ENCODE data around the gene MBP. TPM values are rescaled to one million over a fixed set of nuclear protein-coding genes. Genes with fewer than 3 reads are reported as not detected.

The MBP gene
- total and polyA plus RNA-seq, 10 of the 15 experiments (the other 5 are each of a cell fraction or from before 2014, with no cell fraction given), result 12.2 to 67.8 (median 42.1) TPM

GRCh38 chr18:77178559-77178958 is 46.0 kb upstream of the MBP start:
- Histone ChIP-seq H3K36me3 (ENCODE audit: control insufficient read depth in 2 of 2, insufficient read depth in 2 of 2, low read length in 1 of 2) (no peaks in the 10 kb centered on the region), H3K4me1 (ENCODE audit: control insufficient read depth, insufficient read depth, low read length) (no peaks in the 10 kb centered on the region), H3K4me3 (no peak overlapping the region), H3K9me3 (replicated peaks; ENCODE audit: control insufficient read depth, insufficient read depth, low read length) (no peaks in the 10 kb centered on the region), H3K27ac (ENCODE audit: control insufficient read depth, insufficient read depth) (no peak overlapping the region), H4K20me1 (ENCODE audit: control insufficient read depth, insufficient read depth) (no peaks in the 10 kb centered on the region), H3K9ac (ENCODE audit: control insufficient read depth, insufficient read depth, low read length) (no peak overlapping the region), H3K4me2 (ENCODE audit: control insufficient read depth, insufficient read depth) (no peak overlapping the region), H2AFZ (ENCODE audit: control insufficient read depth, low read depth, low read length) (no peak overlapping the region), H3K27me3 (replicated peaks in 1 of 2; ENCODE audit: control insufficient read depth in 2 of 2, insufficient read depth in 2 of 2, low read length in 1 of 2) (no peaks in the 10 kb centered on the region), H3K79me2 (ENCODE audit: control insufficient read depth, insufficient read depth, low read length) (no peaks in the 10 kb centered on the region)
- intact Hi-C loops (cut with micrococcal nuclease; ENCODE audit: unreplicated experiment), result no loop called here
- no peak for FAIRE-seq
- no peak for ATAC-seq
- in situ Hi-C loops (cut with MboI), result no loop called here
- ChIA-PET CTCF (no interaction called here), POLR2A (no interaction called here), SMC1A (ENCODE audit: uncharacterized antibody, unreplicated experiment) (interaction anchor here (1.8 kb wide), 1 partner anchor 178 kb away, joined by 8 read pairs; no protein-coding TSS in a partner anchor), RAD21 (ENCODE audit: unreplicated experiment) (no interaction called here)
- WGBS (ENCODE audit: insufficient coverage, insufficient replicate concordance, low lambda C conversion rate, missing lambda C conversion rate), result 12% methylated on average over 7 of the region's 7 CpGs
- no peak for TF ChIP-seq ZBTB4 (CRISPR knock-in tag; IDR thresholded peaks at IDR 0.05)
- no peak for TF ChIP-seq KDM1A (IDR thresholded peaks at IDR 0.05; ENCODE audit: borderline replicate concordance)
- TF ChIP-seq EZH2 (IDR thresholded peaks at IDR 0.05; ENCODE audit: borderline replicate concordance, control insufficient read depth, low read depth, low read length), result no peak
- TF ChIP-seq REST (IDR thresholded peaks at IDR 0.05; ENCODE audit: low read depth, low read length), result no peak
- TF ChIP-seq POLR2A (IDR thresholded peaks at IDR 0.05; ENCODE audit: low read depth, low read length), result no peak
- no peak for TF ChIP-seq RAD21 (IDR thresholded peaks at IDR 0.05; ENCODE audit: insufficient read depth, low read depth, low read length)
- no peak for TF ChIP-seq CEBPB (IDR thresholded peaks at IDR 0.05; ENCODE audit: borderline replicate concordance in 1 of 2, low read depth in 2 of 2, low read length in 2 of 2)
- TF ChIP-seq IRF5 (IDR thresholded peaks at IDR 0.05; ENCODE audit: borderline replicate concordance), result no peak
- TF ChIP-seq MTA3 (IDR thresholded peaks at IDR 0.05; ENCODE audit: borderline replicate concordance, low read length), result no peak
- no peak for TF ChIP-seq TCF7 (IDR thresholded peaks at IDR 0.05; ENCODE audit: borderline replicate concordance)
- TF ChIP-seq RFX5 (IDR thresholded peaks at IDR 0.05; ENCODE audit: low read depth, low read length), result no peak
- TF ChIP-seq NFXL1 (IDR thresholded peaks at IDR 0.05; ENCODE audit: borderline replicate concordance), result no peak
- TF ChIP-seq ZNF622 (IDR thresholded peaks at IDR 0.05), result no peak
- no peak for TF ChIP-seq NRF1 (conservative IDR thresholded peaks at IDR 0.05; ENCODE audit: low read depth, low read length)
- no peak for TF ChIP-seq ATF3 (IDR thresholded peaks at IDR 0.05; ENCODE audit: borderline replicate concordance, extremely low read depth, low read depth, low read length)
- no peak for TF ChIP-seq MYB (IDR thresholded peaks at IDR 0.05; ENCODE audit: borderline replicate concordance, low read depth, low read length)
- no peak for TF ChIP-seq SMARCA5 (IDR thresholded peaks at IDR 0.05)
- TF ChIP-seq SPI1 (IDR thresholded peaks at IDR 0.05; ENCODE audit: borderline replicate concordance, insufficient read depth, low read depth, low read length), result no peak
- DNase-seq (ENCODE audit: low read depth, low spot score), result no peak
- no TSS peak for BruUV-seq (replicated peaks)

Data from GM12878 (cell line).